Endothelial cell of umbilical vein (primary cell): ENCODE results near the gene CSMD2. TPM values are rescaled to one million over a fixed set of nuclear protein-coding genes. Genes with fewer than 3 reads are reported as not detected.

ENCODE experiments used
- BruUV-seq: library from RNA; stranded (reverse); fragments of 400-500 nt; replicated peaks from 2 replicates; lab custom pipeline; 2021; lab: Mats Ljungman, UMichigan
- CTCF ChIA-PET: fragments of 300-600, 350-600 bp; sonication (Branson Sonifier 250); formaldehyde crosslinking; loops from one replicate; lab custom pipeline; 2021; ENCODE audit warnings: antibody characterized with exemption, inconsistent platforms; lab: Charles Lee
- POLR2A ChIA-PET: fragments of 300-600, 350-600 bp; sonication (Branson Sonifier 250); formaldehyde crosslinking; loops from one replicate; lab custom pipeline; 2021; ENCODE audit warnings: antibody characterized with exemption, inconsistent platforms; lab: Charles Lee
- DNase-seq: peaks from one replicate; pipeline ENCODE4 v3.0.0-alpha.2; 2011; ENCODE audit warnings: low read depth, low spot score
- FAIRE-seq: peaks from 2 replicates; lab custom pipeline; 2011; peaks lifted over from hg19 to GRCh38; lab: Jason Lieb, UNC
- H2AFZ ChIP-seq: 2 replicates; pipeline ENCODE4 v1.6.0; 2012; ENCODE audit warnings: low read depth, low read length, control low read depth, inconsistent platforms
- H3K27ac ChIP-seq: 2 replicates; pipeline ENCODE4 v1.5.1; 2011; ENCODE audit warnings: low read depth, mild to moderate bottlenecking, control low read depth, low read length, moderate library complexity; ENCODE audit not compliant: insufficient read depth
- H3K27me3 ChIP-seq, 2 experiments: 2 replicates each; pipeline versions ENCODE4 v1.6.0 to v1.6.1; 2011; ENCODE audit warnings: low read length in 2 of 2, mixed read lengths in 1 of 2; ENCODE audit not compliant: control insufficient read depth in 2 of 2, insufficient read depth in 2 of 2
- H3K36me3 ChIP-seq, 2 experiments: 2 replicates in 1 of 2; 3 replicates in 1 of 2; pipeline ENCODE4 v1.5.1; 2011; ENCODE audit warnings: low read length in 2 of 2, mild to moderate bottlenecking in 1 of 2, moderate library complexity in 1 of 2; ENCODE audit not compliant: control insufficient read depth in 2 of 2, insufficient read depth in 2 of 2; ENCODE audit errors: extremely low read depth in 1 of 2
- H3K4me1 ChIP-seq: 3 replicates; pipeline ENCODE4 v1.5.1; 2011; ENCODE audit warnings: mild to moderate bottlenecking, low read length; ENCODE audit not compliant: control insufficient read depth, insufficient read depth; ENCODE audit errors: extremely low read depth
- H3K4me2 ChIP-seq: 2 replicates; pipeline ENCODE4 v1.6.1; 2011; ENCODE audit warnings: low read length, control low read depth, mixed read lengths; ENCODE audit not compliant: insufficient read depth
- H3K4me3 ChIP-seq, 3 experiments: fragments of 200-600 bp in 1 of 3; sonication (generic), shearing (Covaris generic) in 1 of 3; replicated peaks in 1 of 3; 2 replicates each; pipeline ENCODE4 v1.5.1; 2011 to 2016; ENCODE audit warnings: control low read depth in 3 of 3, low read length in 3 of 3, mild to moderate bottlenecking in 2 of 3, inconsistent platforms in 1 of 3, low read depth in 1 of 3, moderate library complexity in 1 of 3; ENCODE audit not compliant: insufficient read depth in 1 of 3
- H3K79me2 ChIP-seq: 2 replicates; pipeline ENCODE4 v1.6.0; 2012; ENCODE audit warnings: low read length, inconsistent platforms; ENCODE audit not compliant: control insufficient read depth, insufficient read depth
- H3K9ac ChIP-seq: replicated peaks from 2 replicates; pipeline ENCODE3; 2011; ENCODE audit warnings: low read length, control low read depth; ENCODE audit not compliant: insufficient read depth; ENCODE audit errors: extremely low read depth
- H3K9me1 ChIP-seq: replicated peaks from 3 replicates; pipeline ENCODE4 v1.6.0; 2011; ENCODE audit warnings: mild to moderate bottlenecking, low read length; ENCODE audit not compliant: control insufficient read depth, insufficient read depth; ENCODE audit errors: extremely low read depth
- H3K9me3 ChIP-seq: replicated peaks from 2 replicates; pipeline ENCODE4 v1.5.1; 2012; ENCODE audit warnings: low read length, inconsistent platforms; ENCODE audit not compliant: control insufficient read depth, insufficient read depth
- H4K20me1 ChIP-seq: replicated peaks from 2 replicates; pipeline ENCODE3; 2011; ENCODE audit warnings: mild to moderate bottlenecking, low read length; ENCODE audit not compliant: control insufficient read depth, insufficient read depth; ENCODE audit errors: extremely low read depth
- CTCF ChIP-seq, 2 donors: IDR thresholded peaks; 1 replicate in 1 of 2; 2 replicates in 1 of 2; pipeline ENCODE4 v1.5.1; 2011; ENCODE audit warnings: low read length in 2 of 2, mild to moderate bottlenecking in 2 of 2, moderate library complexity in 2 of 2, control low read depth in 1 of 2, inconsistent platforms in 1 of 2, low read depth in 1 of 2; ENCODE audit not compliant: insufficient read depth in 1 of 2; ENCODE audit errors: extremely low read depth in 1 of 2
- EZH2 ChIP-seq: IDR thresholded peaks from 2 replicates; pipeline ENCODE4 v1.6.1; 2012; ENCODE audit warnings: borderline replicate concordance, low read depth, mild to moderate bottlenecking, moderate library complexity, low read length, inconsistent platforms; ENCODE audit not compliant: severe bottlenecking
- FOS ChIP-seq: IDR thresholded peaks from 2 replicates; pipeline ENCODE4 v1.6.1; 2011; ENCODE audit warnings: mild to moderate bottlenecking, low read length, moderate library complexity, borderline replicate concordance; ENCODE audit not compliant: insufficient read depth
- GATA2 ChIP-seq: IDR thresholded peaks from 2 replicates; pipeline ENCODE4 v1.7.0; 2011; ENCODE audit warnings: low read depth, mild to moderate bottlenecking, moderate library complexity, mixed read lengths, low read length; ENCODE audit not compliant: insufficient read length, insufficient read depth
- JUN ChIP-seq: IDR thresholded peaks from 2 replicates; pipeline ENCODE4 v1.6.1; 2011; ENCODE audit warnings: borderline replicate concordance, low read depth; ENCODE audit not compliant: insufficient read length, insufficient read depth
- MAX ChIP-seq: IDR thresholded peaks from 2 replicates; pipeline ENCODE4 v1.6.1; 2011; ENCODE audit not compliant: insufficient read depth, insufficient read length
- MYC ChIP-seq: IDR thresholded peaks from one replicate; pipeline ENCODE4 v1.6.1; 2011; ENCODE audit warnings: mild to moderate bottlenecking, low read depth, low read length
- POLR2A ChIP-seq: IDR thresholded peaks from 2 replicates; pipeline ENCODE4 v1.6.1; 2012; ENCODE audit warnings: low read depth, mild to moderate bottlenecking, control low read depth, low read length
- POLR2AphosphoS5 ChIP-seq: IDR thresholded peaks from 2 replicates; pipeline ENCODE4 v1.6.1; 2012; ENCODE audit warnings: low read depth, mild to moderate bottlenecking, control low read depth, low read length, moderate library complexity; ENCODE audit not compliant: insufficient read depth
- dilution Hi-C: fragments of 300-500 bp; cut with MboI; formaldehyde crosslinking; loops from one replicate; pipeline ENCODE4 v1.15.0; 2019; ENCODE audit warnings: low sequenced_read_pairs; ENCODE audit not compliant: extremely low pct_ligation_motif_present
- intact Hi-C: fragments of 100-400 bp; cut with micrococcal nuclease; formaldehyde crosslinking; loops from one replicate; pipeline ENCODE4 v1.10.0; 2022
- polyA plus RNA-seq, 4 experiments: library from polyadenylated mRNA; depleted of rRNA in 3 of 4; stranded (reverse) in 3 of 4; unstranded in 1 of 4; fragments of >200 nt; gene quantifications; 2 replicates each; pipeline versions ENCODE4 v1.2.1 to v1.2.3, GENCODE V29; 2011 to 2012; ENCODE audit warnings: missing spikeins in 1 of 4
- total RNA-seq: library from RNA; stranded (reverse); gene quantifications from 2 replicates; pipeline ENCODE4 v1.2.3, GENCODE V29; 2021

The CSMD2 gene
- total and polyA plus RNA-seq, 2 donors (not counting 3 experiments of a cell fraction or from before 2014, with no cell fraction given), result under 0.01 TPM; not detected in 1

GRCh38 chr1:33517596-33518250, 647.3 kb downstream of the CSMD2 start:
- POLR2A ChIA-PET, result no interaction called here
- Histone ChIP-seq H3K9ac (no peak overlapping the region), H3K9me1 (no peaks in the 10 kb centered on the region), H3K27ac (no peak overlapping the region), H3K9me3 (no peaks in the 10 kb centered on the region), H3K27me3 (no peaks in the 10 kb centered on the region), H3K4me2 (no peak overlapping the region), H3K36me3 (no peaks in the 10 kb centered on the region), H4K20me1 (no peaks in the 10 kb centered on the region), H3K79me2 (no peaks in the 10 kb centered on the region), H3K4me3 (no peak overlapping the region), H2AFZ (no peak overlapping the region), H3K4me1 (no peaks in the 10 kb centered on the region)
- no peak for DNase-seq
- CTCF ChIA-PET, result no interaction called here
- intact Hi-C loops, result no loop called here
- TF ChIP-seq JUN (no peak), GATA2 (no peak), EZH2 (no peak), MYC (no peak), POLR2A (no peak), CTCF (IDR thresholded peaks at IDR 0.05; ENCODE audit: extremely low read depth in 1 of 2, insufficient read depth in 1 of 2, low read depth in 1 of 2, low read length in 2 of 2) (no peak), POLR2AphosphoS5 (no peak), MAX (no peak), FOS (no peak)
- BruUV-seq, result no TSS peak
- FAIRE-seq, result no peak
- dilution Hi-C loops, result no loop called here
